NT2/D1 (cell line): Measurements from ENCODE around the gene NPAS3.

Experiments used
- YY1 ChIP-seq: IDR thresholded peaks from 2 replicates; pipeline ENCODE4 v1.6.1; 2011; ENCODE audit not compliant: insufficient read length, insufficient read depth
- ZNF274 ChIP-seq: IDR thresholded peaks from 2 replicates; pipeline ENCODE4 v1.6.1; 2011; ENCODE audit warnings: mild to moderate bottlenecking, low read depth, low read length

GRCh38 chr14:33631021-33631420, 692.3 kb downstream of the NPAS3 start:
- TF ChIP-seq YY1 (no peak), ZNF274 (no peak)
